Breast epithelium (tissue), 4 donors: ENCODE results near the gene PLD6. TPM values are rescaled to one million over a fixed set of nuclear protein-coding genes. Genes with fewer than 3 reads are reported as not detected.

Experiments
- DNase-seq, 2 donors: peaks; one replicate each; pipeline ENCODE4 v3.0.0-alpha.2; 2019; ENCODE audit warnings: low spot score in 2 of 2
- H3K27ac ChIP-seq, 2 donors: fragments of 200-600 bp; sonication (generic) in 1 of 2; one replicate each; pipeline ENCODE4 v1.5.1; 2016 to 2019; ENCODE audit warnings: mild to moderate bottlenecking in 1 of 2
- H3K27me3 ChIP-seq, 2 donors: fragments of 200-600 bp; sonication (generic) in 1 of 2; one replicate each; pipeline versions ENCODE4 v1.5.1 to v1.6.0; 2017 to 2019; ENCODE audit warnings: control low read depth in 1 of 2, mild to moderate bottlenecking in 1 of 2
- H3K36me3 ChIP-seq: fragments of 200-600 bp; one replicate; pipeline ENCODE4 v1.5.1; 2019
- H3K4me1 ChIP-seq, 2 donors: fragments of 200-600 bp; sonication (generic); one replicate each; pipeline ENCODE4 v1.5.1; 2016 to 2019; ENCODE audit warnings: control low read depth in 1 of 2
- H3K4me3 ChIP-seq, 3 donors: fragments of 200-600 bp; sonication (generic); 1 replicate in 2 of 3; 2 replicates in 1 of 3; pipeline ENCODE4 v1.5.1; 2016 to 2019; ENCODE audit warnings: mild to moderate bottlenecking in 3 of 3, moderate library complexity in 2 of 3
- H3K9me3 ChIP-seq, 2 donors: fragments of 200-600 bp; sonication (generic) in 1 of 2; one replicate each; pipeline ENCODE4 v1.5.1; 2016 to 2019; ENCODE audit warnings: control low read depth in 1 of 2
- CTCF ChIP-seq, 3 donors: fragments of 450-650 bp; IDR thresholded peaks; one replicate each; pipeline ENCODE4 v1.5.1; 2016 to 2017; ENCODE audit warnings: antibody characterized with exemption in 3 of 3, mild to moderate bottlenecking in 3 of 3, moderate library complexity in 3 of 3
- POLR2A ChIP-seq: fragments of 450-650 bp; IDR thresholded peaks from one replicate; pipeline ENCODE4 v1.6.1; 2016; ENCODE audit warnings: antibody characterized with exemption, mild to moderate bottlenecking, moderate library complexity
- POLR2AphosphoS5 ChIP-seq, 3 donors: sonication (generic); formaldehyde crosslinking; IDR thresholded peaks; one replicate each; pipeline ENCODE4 v1.6.1; 2017; ENCODE audit warnings: antibody characterized with exemption in 3 of 3
- intact Hi-C: fragments of 100-400 bp; cut with DNase I; formaldehyde crosslinking; loops from one replicate; pipeline ENCODE4 v1.15.1; 2023; ENCODE audit warnings: low total_unique reads
- total RNA-seq, 3 donors: library from RNA; depleted of rRNA; stranded (reverse); fragments of >200 nt; gene quantifications; one replicate each; pipeline ENCODE4 v1.1.0, GENCODE V29; 2016

The PLD6 gene
- total RNA-seq, 3 donors from 2014 or later, result 2.9 to 4.0 (median 3.8) TPM

GRCh38 chr17:17167356-17167755 is 38.8 kb downstream of the PLD6 start:
- TF ChIP-seq POLR2AphosphoS5 (IDR thresholded peaks at IDR 0.05) (no peak), CTCF (IDR thresholded peaks at IDR 0.05) (no peak), POLR2A (no peak)
- Histone ChIP-seq H3K36me3 (no peaks in the 10 kb centered on the region), H3K27ac (no peak overlapping the region), H3K27me3 (no peaks in the 10 kb centered on the region), H3K9me3 (no peaks in the 10 kb centered on the region), H3K4me1 (no peaks in the 10 kb centered on the region), H3K4me3 (no peak overlapping the region)
- no peak for DNase-seq
- intact Hi-C loops, result no loop called here

- no peaks in the 10 kb centered on the region for H3K9me3 ChIP-seq
- TF ChIP-seq CTCF (IDR thresholded peaks at IDR 0.05) (no peak), POLR2A (no peak), POLR2AphosphoS5 (IDR thresholded peaks at IDR 0.05) (no peak)
- intact Hi-C loops, result no loop called here
- no peak overlapping the region for H3K27ac ChIP-seq
- H3K4me3 ChIP-seq, result no peak overlapping the region
- H3K36me3 ChIP-seq, result no peaks in the 10 kb centered on the region
- no peaks in the 10 kb centered on the region for H3K4me1 ChIP-seq
- no peak for DNase-seq
- no peaks in the 10 kb centered on the region for H3K27me3 ChIP-seq
Measured at GRCh38 chr17:17166446-17166845, 39.7 kb downstream of the PLD6 start.

- no peak for TF ChIP-seq CTCF (IDR thresholded peaks at IDR 0.05)
- no peak for TF ChIP-seq POLR2AphosphoS5 (IDR thresholded peaks at IDR 0.05)
- no peak for TF ChIP-seq POLR2A
- Histone ChIP-seq H3K36me3 (no peaks in the 10 kb centered on the region), H3K4me3 (no peak overlapping the region), H3K4me1 (no peaks in the 10 kb centered on the region), H3K9me3 (no peaks in the 10 kb centered on the region), H3K27ac (no peak overlapping the region), H3K27me3 (no peaks in the 10 kb centered on the region)
- DNase-seq, result no peak
- intact Hi-C loops, result no loop called here
Measured at GRCh38 chr17:17165666-17166308, 40.3 kb downstream of the PLD6 start.

GRCh38 chr17:17164676-17165075 is 41.5 kb downstream of the PLD6 start:
- Histone ChIP-seq H3K9me3 (no peaks in the 10 kb centered on the region), H3K4me1 (no peaks in the 10 kb centered on the region), H3K27ac (no peak overlapping the region), H3K27me3 (no peaks in the 10 kb centered on the region), H3K36me3 (no peaks in the 10 kb centered on the region), H3K4me3 (no peak overlapping the region)
- intact Hi-C loops, result no loop called here
- DNase-seq, result no peak
- TF ChIP-seq POLR2A (no peak), CTCF (IDR thresholded peaks at IDR 0.05) (no peak), POLR2AphosphoS5 (IDR thresholded peaks at IDR 0.05) (no peak)

GRCh38 chr17:17164156-17164555 is 42.0 kb downstream of the PLD6 start:
- DNase-seq, result no peak
- TF ChIP-seq CTCF (IDR thresholded peaks at IDR 0.05) (no peak), POLR2A (no peak), POLR2AphosphoS5 (IDR thresholded peaks at IDR 0.05) (no peak)
- Histone ChIP-seq H3K27ac (no peak overlapping the region), H3K4me3 (no peak overlapping the region), H3K27me3 (no peaks in the 10 kb centered on the region), H3K4me1 (no peaks in the 10 kb centered on the region), H3K36me3 (no peaks in the 10 kb centered on the region), H3K9me3 (no peaks in the 10 kb centered on the region)
- intact Hi-C loops, result no loop called here
